ENCODE measurements around the gene ARHGEF28.

Gene ARHGEF28, protein sequence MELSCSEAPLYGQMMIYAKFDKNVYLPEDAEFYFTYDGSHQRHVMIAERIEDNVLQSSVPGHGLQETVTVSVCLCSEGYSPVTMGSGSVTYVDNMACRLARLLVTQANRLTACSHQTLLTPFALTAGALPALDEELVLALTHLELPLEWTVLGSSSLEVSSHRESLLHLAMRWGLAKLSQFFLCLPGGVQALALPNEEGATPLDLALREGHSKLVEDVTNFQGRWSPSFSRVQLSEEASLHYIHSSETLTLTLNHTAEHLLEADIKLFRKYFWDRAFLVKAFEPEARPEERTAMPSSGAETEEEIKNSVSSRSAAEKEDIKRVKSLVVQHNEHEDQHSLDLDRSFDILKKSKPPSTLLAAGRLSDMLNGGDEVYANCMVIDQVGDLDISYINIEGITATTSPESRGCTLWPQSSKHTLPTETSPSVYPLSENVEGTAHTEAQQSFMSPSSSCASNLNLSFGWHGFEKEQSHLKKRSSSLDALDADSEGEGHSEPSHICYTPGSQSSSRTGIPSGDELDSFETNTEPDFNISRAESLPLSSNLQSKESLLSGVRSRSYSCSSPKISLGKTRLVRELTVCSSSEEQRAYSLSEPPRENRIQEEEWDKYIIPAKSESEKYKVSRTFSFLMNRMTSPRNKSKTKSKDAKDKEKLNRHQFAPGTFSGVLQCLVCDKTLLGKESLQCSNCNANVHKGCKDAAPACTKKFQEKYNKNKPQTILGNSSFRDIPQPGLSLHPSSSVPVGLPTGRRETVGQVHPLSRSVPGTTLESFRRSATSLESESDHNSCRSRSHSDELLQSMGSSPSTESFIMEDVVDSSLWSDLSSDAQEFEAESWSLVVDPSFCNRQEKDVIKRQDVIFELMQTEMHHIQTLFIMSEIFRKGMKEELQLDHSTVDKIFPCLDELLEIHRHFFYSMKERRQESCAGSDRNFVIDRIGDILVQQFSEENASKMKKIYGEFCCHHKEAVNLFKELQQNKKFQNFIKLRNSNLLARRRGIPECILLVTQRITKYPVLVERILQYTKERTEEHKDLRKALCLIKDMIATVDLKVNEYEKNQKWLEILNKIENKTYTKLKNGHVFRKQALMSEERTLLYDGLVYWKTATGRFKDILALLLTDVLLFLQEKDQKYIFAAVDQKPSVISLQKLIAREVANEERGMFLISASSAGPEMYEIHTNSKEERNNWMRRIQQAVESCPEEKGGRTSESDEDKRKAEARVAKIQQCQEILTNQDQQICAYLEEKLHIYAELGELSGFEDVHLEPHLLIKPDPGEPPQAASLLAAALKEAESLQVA (N-terminal part only)

DNA sequence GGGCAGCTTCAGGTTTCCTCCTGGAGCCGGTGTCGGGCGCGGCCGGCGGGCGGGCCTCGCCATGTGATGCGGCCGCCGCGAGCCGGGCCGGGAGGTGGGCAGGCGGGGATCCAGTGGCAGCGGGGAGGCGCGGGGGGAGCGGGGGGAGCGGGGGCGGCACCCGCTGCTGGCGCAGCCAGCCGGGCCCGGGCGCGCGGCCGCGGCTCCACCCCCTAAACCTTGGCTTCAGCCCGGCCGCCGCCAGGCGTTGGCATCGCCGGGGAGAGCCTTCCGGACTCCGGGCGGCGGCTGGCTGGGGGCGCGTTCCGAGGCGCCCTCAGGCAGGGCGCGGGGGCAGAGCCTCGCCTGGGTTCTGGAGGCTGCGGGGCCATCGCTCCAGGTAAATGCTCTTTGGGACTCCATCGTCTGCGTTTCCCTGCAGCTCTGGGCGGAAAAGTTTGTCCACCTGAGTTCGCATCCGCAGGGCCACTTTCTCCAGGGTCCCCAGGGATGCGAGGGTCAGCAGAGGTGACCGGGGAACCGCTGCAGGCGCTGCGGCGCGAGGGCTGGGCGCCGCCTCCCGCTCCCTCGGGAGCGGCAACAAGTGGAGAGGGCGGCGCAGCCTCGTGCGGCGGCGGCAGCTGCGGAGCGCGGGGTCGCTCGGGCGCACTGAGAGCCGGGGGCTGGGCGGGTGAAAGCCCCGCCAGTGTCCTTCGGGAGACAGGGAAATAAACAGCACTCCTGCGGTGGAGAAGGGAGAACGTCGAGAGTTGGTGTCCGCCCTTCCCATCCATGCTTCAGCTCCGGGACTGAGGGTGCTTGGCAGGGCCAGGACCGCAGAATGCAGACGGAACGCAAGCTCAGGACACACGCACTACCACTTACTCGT, at the start of gene ARHGEF28:
ARHGEF28 (plus strand) TSS at position 253 of the 868 bp plus-strand sequence. CDS start 58,656 bp downstream, outside the sequence.
- DNase-seq (ENCODE audit: low read depth) = no peak

DNA sequence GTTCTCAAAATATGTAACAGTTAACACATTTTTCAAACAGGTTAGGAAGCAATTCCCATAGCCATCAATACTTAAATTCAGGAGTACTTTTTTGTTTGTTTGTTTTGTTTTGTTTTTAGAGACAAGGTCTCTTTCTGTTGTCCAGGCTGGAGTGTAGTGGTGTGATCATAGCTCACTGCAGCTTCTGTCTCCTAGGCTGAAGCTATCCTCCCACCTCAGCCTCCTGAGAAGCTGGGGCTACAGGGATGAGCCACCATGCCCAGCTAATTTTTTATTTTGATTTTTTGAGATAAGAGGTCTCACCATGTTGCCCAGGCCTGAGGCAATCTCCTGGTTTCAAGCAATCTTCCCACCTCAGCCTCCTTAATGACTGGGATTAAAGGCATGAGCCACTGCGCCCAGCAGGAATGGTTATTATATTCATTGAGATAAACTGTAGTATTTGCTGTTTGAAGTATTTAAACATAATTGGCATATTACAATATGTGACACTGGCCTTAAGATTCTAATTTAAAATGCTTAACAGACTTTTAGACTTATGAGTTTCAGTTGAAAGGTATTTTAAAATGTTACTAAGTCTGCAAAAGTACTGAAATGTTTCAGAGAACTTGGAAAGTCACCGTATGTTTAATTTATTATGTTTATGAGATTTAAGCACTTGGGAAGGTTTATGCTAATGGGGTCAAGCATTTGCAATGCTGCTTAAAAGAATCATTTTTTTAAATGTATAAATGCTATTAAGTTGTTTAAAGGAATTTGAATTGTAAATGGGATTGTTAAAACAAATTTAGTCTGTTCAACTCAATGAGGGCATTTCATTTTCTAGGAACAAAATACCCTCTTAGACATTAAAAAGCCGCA, 43.5 kb upstream of the ARHGEF28 start:
- no peak for DNase-seq (ENCODE audit: low read depth)

DNA sequence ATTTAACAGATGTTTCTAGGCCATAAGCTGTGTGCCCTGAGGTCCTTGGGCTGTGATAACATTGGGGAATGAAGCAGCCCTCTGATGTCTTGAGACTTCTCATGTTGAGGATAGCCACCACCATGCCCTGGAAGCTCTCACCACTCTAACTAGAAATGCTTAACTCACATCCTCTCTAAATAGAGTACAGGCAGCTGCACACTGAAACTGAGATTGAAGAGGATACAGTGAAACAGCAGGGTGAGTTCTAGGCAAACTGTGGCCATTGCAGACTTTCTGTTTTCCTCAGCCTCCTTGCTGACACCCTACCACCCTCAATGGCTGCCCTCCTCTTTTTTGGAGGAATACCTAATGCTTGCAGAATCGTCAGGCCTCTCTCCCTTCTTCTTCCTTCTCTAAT, 38.1 kb upstream of the ARHGEF28 start:
- DNase-seq (ENCODE audit: low read depth) = no peak

DNA sequence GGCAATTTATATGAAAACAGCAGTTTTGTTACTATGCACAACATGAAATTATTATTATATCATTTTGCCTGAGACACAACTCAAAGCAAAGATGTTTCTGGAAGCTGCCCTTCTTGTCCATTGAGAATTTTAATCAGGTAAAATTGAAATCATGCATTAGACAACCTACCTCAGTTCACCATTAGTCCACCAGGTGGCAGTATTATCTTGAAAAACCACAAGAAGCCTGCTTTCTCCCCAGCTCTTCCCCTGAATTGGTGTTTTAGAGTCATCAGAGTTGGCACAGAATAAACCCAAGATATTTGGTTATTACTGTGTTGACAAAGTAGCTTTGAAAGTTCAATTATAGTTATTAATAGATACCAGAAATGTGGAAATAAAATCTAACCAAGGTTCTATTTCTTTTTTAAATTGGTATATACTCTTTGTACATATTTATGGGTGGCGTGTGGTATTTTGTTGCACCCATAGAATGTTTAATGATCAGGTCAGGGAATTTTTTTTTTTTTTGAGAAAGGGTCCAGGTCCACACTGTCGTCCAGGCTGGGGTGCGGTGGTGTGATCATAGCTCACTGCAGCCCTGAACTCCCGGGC, 34.8 kb upstream of the ARHGEF28 start:
- DNase-seq (ENCODE audit: low read depth) = peak; percentile 88

DNA sequence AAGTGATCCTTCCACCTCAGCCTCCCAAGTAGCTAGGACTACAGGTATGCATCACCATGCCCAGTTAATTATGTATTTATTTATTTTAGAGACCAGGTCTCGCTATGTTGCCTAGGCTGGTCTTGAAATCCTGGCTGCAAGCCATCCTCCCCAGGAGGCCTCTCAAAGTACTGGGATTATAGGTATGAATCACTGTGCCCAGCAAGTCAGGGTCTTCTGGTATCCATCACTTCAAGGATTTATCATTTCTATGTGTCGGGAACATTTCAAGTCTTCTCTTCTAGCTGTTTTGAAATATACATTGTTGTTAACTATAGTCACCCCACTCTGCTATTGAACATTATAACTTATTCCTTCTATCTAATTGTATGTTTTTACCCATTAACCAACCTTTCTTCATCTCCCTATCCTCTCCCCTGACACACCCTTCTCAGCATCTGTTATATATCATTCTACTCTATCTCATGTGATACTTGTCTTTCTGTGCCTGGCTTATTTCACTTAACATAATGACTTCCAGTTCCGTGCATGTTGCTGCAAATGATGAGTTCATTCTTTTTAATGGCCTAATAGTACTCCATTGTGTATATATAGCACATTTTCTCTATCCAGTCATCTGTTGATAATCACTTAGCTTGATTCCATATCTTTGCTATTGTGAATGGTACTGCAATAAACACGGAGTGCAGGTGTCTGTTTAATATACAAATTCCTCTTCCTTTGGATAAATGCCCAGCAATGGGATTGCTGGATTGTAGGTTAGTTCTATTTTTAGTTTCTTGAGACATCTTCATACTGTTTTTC, 34.1 kb upstream of the ARHGEF28 start:
- no peak for DNase-seq (ENCODE audit: low read depth)

DNA sequence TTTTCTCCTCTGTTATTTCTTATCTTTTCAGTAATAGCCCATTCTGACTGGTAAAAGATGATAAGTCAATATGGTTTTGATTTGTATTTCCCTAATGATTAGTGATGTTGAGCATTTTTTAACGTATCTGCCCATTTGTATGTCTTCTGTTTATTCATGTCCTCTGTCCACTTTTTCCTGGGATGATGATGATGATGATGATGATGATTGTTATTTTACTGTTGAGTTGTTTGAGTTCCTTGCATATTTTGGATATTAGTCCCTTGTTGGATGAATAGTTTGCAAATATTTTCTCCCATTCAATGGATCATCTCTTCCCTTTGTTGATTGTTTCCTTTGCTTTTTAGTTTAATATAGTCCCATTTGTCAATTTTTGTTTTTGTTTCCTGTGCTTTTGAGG, 33.4 kb upstream of the ARHGEF28 start:
- no peak for DNase-seq (ENCODE audit: low read depth)

DNA sequence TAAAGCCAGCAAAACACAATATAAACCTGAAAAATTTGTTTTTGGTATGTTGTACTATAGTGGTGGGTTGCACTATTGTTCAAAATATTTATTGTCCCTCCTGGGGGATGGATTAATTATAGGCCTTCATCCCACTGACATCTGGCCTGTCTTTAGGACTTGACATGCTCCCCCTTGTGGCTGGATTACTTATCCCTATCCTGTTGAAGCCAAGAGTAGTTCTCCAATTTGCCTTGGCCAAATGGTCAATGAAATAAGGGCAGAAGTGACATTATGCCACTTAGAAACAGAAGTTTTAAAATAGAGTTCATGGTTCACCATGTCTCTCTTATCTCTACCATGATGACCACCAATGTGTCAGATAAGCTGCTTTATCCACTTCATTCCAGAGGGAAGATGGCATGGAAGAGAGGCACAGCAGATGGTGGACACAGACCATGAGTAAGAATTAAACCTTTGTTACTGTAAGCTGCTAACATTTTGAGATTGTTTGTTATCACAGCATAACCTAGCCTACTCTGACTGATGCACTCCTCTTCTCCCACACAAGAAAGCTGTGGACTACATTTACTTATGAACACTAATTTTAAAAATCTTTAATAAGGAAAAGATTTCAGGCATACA, 29.2 kb upstream of the ARHGEF28 start:
- no peak for DNase-seq (ENCODE audit: low read depth)

DNA sequence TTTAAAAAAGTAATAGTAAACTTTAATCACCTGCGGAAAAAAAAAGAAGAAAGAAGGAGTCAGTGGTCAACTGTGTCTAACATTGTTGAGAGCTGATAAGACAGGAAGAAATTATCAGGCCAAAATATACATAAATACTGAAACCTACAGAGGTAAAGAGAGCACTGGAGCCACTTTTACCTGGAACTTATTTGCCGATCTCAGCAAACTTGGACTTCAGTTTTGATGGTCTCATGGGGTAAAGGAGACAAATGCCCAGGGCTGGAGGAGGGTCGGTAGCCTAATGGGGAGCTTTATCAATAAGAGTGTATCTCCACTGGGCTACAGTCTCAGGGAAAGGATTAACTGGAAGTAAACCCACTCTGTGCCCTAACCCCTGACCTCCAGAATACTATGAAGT, 26.6 kb upstream of the ARHGEF28 start:
- no peak for DNase-seq (ENCODE audit: low read depth)

DNA sequence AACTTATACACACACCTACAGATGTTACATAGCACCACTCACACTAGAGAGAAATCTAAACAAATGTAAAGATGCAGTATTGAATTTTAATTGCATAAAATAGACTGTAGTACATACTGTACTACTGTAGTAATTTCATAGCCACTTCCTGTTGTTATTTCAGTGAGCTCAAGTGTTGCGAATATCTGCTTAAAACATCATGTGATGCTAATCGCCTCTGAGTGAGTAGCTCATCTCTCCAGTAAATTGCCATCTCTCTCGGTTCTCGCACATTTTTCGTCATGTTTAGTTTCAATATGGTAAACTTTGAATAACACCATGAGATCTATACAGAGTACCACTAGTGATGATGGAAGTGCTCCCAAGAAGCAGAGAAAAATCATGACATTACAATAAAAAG, 22.0 kb upstream of the ARHGEF28 start:
- DNase-seq (ENCODE audit: low read depth) = no peak

DNA sequence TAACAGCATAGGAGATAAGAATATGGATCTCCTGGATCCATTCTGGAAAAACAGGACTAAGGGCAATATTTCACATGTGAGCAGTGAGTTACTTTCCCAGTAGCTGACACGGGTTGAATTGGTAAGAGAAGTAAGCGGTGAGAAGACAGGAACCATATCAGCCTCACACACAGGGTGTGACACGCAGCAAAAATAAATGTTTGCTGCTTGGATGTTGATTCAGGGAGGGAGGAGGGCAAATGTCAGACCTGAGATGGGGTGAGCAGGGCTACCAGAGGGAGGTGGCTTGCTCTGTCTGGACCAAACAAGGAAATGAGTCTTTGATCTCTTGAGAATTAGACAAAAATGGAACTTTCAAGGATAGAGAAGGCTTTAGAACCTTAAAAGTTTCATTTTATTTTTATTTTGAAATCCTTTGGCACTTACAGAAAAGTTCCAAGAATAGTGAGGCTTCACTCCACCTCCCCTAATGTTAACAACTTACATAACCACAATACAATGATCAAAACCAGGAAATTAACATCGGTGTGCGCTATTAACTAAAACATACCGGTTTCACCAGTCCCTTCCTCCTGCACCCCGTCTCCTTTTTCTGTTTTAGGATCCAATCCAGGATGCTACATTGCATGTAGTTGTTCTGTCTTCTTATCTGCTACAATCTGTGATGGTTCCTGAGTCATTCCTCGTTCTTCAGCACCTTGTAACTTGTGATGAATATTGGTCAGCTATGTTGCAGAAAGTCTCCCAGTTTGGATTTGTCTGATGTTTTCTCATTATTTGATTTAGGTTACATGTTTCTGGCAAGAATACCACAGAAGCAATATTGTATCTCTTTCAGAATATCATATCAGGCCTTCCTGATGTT, 20.5 kb upstream of the ARHGEF28 start:
- no peak for DNase-seq (ENCODE audit: low read depth)

DNA sequence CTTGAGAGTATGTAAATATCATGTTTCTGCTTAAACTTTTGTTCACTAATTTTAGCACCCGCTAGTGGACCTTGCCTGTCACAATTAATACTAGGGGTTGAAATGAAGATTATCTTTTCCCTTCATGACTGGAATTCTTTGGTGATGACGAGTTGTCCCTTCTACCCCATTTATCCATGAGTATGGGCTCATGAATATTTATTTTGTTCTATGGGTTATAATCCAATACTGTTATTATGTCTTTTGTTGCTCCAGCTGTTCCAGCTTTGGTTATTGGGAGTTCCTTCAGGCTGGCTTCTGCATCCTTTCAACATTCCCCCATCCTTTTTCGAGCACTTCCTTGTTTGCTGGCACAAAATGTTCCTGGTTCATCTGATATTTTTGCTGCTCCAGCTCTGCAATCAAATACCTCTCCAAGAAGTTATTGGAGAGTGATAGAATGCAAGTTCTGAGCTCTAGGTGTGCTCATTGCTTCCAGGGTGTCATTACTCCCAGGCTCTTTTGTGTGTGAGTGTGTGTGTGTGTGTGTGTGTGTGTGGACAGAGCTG, 19.7 kb upstream of the ARHGEF28 start:
- no peak for DNase-seq (ENCODE audit: low read depth)

DNA sequence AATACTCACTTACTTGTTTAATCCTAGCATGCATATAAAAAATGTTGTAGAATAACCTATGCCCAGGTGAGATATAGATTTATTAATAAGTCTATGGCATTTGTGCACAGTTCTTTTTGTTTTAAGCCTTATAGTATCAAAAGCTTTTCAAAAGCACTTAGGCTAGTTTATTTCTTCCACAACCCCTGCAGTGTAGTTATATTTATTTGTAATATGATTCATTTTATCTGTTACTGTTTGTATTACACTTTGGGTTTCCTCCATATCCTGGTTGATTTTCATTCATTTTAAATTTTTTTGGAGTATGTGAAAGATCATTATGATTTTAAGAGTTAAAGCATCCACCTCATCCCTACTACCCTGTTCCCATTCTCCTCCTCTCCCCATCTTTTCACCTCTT, 18.8 kb upstream of the ARHGEF28 start:
- DNase-seq (ENCODE audit: low read depth) = no peak

DNA sequence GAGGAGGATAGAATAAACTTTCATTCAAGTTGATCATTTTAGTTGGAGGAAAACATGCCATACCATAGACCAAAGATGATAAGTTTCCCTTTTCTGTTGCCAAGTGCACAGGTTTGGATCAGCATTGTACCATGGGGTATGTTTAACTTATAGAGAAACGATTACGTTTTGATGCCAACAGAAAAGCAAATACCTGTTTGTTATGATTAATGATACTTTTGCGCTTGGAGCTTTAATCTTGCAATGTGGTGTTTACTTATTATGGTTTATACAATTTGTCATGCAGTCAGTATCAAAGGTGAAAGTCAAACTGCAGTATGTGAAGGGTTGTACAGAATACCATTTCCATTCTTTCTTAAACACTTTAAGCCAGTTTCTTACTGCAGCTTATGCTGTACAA, 13.2 kb upstream of the ARHGEF28 start:
- no peak for DNase-seq (ENCODE audit: low read depth)

DNA sequence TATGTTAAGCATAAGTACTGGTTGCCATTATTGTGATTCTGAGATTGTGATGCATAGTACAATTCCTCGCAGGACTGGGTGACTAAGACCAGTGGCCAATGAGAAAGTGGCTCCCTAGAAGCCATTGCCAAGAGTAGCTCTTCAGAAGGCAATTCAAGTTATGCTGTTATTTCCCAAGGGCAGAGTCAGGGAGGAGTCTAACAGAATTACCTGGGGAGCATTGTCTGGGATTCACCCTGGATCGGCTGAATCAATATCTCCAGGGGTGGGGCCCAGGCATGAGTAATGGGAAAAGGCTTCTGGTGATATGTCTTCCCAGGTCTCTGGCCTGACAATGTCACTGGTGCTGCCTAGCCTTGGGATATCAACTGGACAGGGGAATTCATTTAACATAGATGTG, 10.9 kb upstream of the ARHGEF28 start:
- DNase-seq (ENCODE audit: low read depth) = no peak

DNA sequence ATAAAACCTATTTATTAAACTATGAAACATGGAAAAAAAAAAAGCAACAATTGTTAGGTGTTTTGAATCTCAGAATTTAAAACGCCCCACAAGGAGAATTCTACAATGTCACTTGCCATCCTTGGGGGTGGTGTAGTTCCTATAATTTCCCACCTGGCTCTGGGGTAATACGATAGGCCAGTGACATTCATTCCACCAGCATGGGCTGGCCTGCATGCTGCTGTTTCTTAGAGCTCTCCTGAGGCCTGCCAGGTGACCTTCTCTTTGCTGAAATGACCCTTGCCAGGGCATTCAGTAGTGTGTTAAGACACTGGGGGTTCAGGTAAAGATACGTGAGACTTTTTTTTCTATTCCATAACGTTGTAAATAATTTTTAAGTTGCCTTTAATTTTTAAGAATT, 10.0 kb upstream of the ARHGEF28 start:
- DNase-seq (ENCODE audit: low read depth) = no peak

DNA sequence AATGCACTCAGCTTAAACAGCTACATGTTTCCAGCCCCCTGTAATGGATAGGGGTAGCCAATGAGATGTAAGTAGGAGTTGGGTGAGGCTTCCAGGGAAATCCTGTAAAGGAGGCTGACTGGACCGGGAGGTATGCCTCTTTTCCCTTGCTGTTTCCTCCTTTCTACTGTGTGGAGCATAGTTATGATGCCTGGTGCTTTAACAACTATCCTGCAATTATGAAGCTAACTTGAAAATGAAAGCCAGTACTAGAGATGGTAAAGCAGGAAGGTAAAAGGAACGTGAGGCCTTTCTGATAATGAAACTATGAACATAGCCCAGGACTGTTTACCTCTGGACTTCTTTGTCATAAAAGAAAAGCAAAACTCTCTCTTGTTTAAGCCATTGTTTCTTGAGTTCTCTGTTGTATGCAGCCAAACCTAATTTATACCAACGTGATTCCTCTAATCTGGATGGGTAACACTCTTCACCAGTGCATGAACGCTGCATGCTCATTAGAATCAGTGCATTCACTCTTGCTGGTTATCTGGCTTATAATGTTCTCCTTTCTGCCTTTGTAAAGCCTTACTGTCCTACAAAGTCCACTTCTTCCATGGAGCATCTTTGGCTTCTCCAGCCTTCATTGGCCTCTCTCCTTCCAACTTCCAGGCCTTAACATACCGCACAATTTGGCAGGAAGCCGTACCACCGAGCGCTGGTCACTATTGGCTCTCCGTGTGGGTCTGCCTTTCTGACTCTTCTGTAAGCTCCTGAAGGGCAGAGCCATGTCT, 8.3 kb upstream of the ARHGEF28 start:
- no peak for DNase-seq (ENCODE audit: low read depth)
